HG02678 (cell line): ENCODE results near the gene MYBPHL.
A peak's percentile ranks its signal among the peaks of the same experiment; 100 is the strongest.

ENCODE experiments used
- ATAC-seq: cut with Tn5 transposase; IDR thresholded peaks from one replicate; pipeline ENCODE4 v1.9.1; 2021; ENCODE audit warnings: mild to moderate bottlenecking, moderate library complexity; ENCODE audit not compliant: unreplicated experiment

Gene MYBPHL

GRCh38 chr1:109281680-109282496 lies 24.9 kb downstream of the MYBPHL start:
- no peak for ATAC-seq

- ATAC-seq = no peak
These were observed 25.9 kb downstream of the MYBPHL start for GRCh38 chr1:109280862-109281261.

- ATAC-seq = no peak
These were observed 27.1 kb downstream of the MYBPHL start for GRCh38 chr1:109279615-109280278.

GRCh38 chr1:109277434-109278204 lies 29.2 kb downstream of the MYBPHL start:
- ATAC-seq = peak; percentile 83

GRCh38 chr1:109275706-109276345 lies 31.0 kb downstream of the MYBPHL start:
- no peak for ATAC-seq

GRCh38 chr1:109274533-109275476 lies 32.0 kb downstream of the MYBPHL start:
- ATAC-seq = no peak

GRCh38 chr1:109273570-109274288 lies 33.1 kb downstream of the MYBPHL start:
- no peak for ATAC-seq

GRCh38 chr1:109272831-109273547 lies 33.8 kb downstream of the MYBPHL start:
- no peak for ATAC-seq

GRCh38 chr1:109272021-109272799 lies 34.6 kb downstream of the MYBPHL start:
- ATAC-seq = no peak

GRCh38 chr1:109271458-109271857 lies 35.4 kb downstream of the MYBPHL start:
- no peak for ATAC-seq

- no peak for ATAC-seq
These were observed 36.0 kb downstream of the MYBPHL start for GRCh38 chr1:109270623-109271317.

- ATAC-seq = no peak
These were observed 36.7 kb downstream of the MYBPHL start for GRCh38 chr1:109269981-109270622.

GRCh38 chr1:109269212-109269980 lies 37.4 kb downstream of the MYBPHL start:
- ATAC-seq = no peak

- no peak for ATAC-seq
These were observed 38.2 kb downstream of the MYBPHL start for GRCh38 chr1:109268431-109269211.

- no peak for ATAC-seq
These were observed 39.0 kb downstream of the MYBPHL start for GRCh38 chr1:109267743-109268300.
